ENCODE results near the gene PLCL1.

Gene PLCL1

GRCh38 chr2:197810016-197810415 lies 5.6 kb downstream of the PLCL1 start:
- no peak for TF ChIP-seq ZNF565 (CRISPR knock-in tag; conservative IDR thresholded peaks at IDR 0.05; ENCODE audit: low read depth)
- no peak for ATAC-seq

GRCh38 chr2:197810491-197810890 lies 6.1 kb downstream of the PLCL1 start:
- ATAC-seq = no peak
- TF ChIP-seq ZNF70 (CRISPR knock-in tag; IDR thresholded peaks at IDR 0.05) (no peak), BACH2 (CRISPR knock-in tag; IDR thresholded peaks at IDR 0.05; ENCODE audit: borderline replicate concordance) (no peak), CSRNP3 (CRISPR knock-in tag; IDR thresholded peaks at IDR 0.05) (no peak), TOX (CRISPR knock-in tag; IDR thresholded peaks at IDR 0.05; ENCODE audit: borderline replicate concordance) (no peak), OSR1 (CRISPR knock-in tag; IDR thresholded peaks at IDR 0.05) (no peak), ZC3H10 (CRISPR knock-in tag; IDR thresholded peaks at IDR 0.05) (no peak), ARNTL (CRISPR knock-in tag; IDR thresholded peaks at IDR 0.05; ENCODE audit: borderline replicate concordance, low read depth) (no peak), CSDC2 (CRISPR knock-in tag; IDR thresholded peaks at IDR 0.05) (no peak), ZFP30 (CRISPR knock-in tag; IDR thresholded peaks at IDR 0.05) (no peak), SNAI2 (CRISPR knock-in tag; IDR thresholded peaks at IDR 0.05) (no peak), PPARA (CRISPR knock-in tag; IDR thresholded peaks at IDR 0.05; ENCODE audit: borderline replicate concordance) (no peak), ZNF8 (CRISPR knock-in tag; IDR thresholded peaks at IDR 0.05) (no peak), GLIS3 (CRISPR knock-in tag; IDR thresholded peaks at IDR 0.05) (no peak), ESRRG (CRISPR knock-in tag; IDR thresholded peaks at IDR 0.05) (no peak)
- TF ChIP-seq, protein P1, sequence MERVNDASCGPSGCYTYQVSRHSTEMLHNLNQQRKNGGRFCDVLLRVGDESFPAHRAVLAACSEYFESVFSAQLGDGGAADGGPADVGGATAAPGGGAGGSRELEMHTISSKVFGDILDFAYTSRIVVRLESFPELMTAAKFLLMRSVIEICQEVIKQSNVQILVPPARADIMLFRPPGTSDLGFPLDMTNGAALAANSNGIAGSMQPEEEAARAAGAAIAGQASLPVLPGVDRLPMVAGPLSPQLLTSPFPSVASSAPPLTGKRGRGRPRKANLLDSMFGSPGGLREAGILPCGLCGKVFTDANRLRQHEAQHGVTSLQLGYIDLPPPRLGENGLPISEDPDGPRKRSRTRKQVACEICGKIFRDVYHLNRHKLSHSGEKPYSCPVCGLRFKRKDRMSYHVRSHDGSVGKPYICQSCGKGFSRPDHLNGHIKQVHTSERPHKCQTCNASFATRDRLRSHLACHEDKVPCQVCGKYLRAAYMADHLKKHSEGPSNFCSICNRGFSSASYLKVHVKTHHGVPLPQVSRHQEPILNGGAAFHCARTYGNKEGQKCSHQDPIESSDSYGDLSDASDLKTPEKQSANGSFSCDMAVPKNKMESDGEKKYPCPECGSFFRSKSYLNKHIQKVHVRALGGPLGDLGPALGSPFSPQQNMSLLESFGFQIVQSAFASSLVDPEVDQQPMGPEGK (CRISPR knock-in tag; IDR thresholded peaks at IDR 0.05; ENCODE audit: borderline replicate concordance) = no peak
- TF ChIP-seq, protein P2, sequence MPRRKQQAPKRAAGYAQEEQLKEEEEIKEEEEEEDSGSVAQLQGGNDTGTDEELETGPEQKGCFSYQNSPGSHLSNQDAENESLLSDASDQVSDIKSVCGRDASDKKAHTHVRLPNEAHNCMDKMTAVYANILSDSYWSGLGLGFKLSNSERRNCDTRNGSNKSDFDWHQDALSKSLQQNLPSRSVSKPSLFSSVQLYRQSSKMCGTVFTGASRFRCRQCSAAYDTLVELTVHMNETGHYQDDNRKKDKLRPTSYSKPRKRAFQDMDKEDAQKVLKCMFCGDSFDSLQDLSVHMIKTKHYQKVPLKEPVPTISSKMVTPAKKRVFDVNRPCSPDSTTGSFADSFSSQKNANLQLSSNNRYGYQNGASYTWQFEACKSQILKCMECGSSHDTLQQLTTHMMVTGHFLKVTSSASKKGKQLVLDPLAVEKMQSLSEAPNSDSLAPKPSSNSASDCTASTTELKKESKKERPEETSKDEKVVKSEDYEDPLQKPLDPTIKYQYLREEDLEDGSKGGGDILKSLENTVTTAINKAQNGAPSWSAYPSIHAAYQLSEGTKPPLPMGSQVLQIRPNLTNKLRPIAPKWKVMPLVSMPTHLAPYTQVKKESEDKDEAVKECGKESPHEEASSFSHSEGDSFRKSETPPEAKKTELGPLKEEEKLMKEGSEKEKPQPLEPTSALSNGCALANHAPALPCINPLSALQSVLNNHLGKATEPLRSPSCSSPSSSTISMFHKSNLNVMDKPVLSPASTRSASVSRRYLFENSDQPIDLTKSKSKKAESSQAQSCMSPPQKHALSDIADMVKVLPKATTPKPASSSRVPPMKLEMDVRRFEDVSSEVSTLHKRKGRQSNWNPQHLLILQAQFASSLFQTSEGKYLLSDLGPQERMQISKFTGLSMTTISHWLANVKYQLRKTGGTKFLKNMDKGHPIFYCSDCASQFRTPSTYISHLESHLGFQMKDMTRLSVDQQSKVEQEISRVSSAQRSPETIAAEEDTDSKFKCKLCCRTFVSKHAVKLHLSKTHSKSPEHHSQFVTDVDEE (CRISPR knock-in tag; IDR thresholded peaks at IDR 0.05) = no peak
- TF ChIP-seq, protein P3, sequence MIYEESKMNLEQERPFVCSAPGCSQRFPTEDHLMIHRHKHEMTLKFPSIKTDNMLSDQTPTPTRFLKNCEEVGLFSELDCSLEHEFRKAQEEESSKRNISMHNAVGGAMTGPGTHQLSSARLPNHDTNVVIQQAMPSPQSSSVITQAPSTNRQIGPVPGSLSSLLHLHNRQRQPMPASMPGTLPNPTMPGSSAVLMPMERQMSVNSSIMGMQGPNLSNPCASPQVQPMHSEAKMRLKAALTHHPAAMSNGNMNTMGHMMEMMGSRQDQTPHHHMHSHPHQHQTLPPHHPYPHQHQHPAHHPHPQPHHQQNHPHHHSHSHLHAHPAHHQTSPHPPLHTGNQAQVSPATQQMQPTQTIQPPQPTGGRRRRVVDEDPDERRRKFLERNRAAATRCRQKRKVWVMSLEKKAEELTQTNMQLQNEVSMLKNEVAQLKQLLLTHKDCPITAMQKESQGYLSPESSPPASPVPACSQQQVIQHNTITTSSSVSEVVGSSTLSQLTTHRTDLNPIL (CRISPR knock-in tag; IDR thresholded peaks at IDR 0.05; ENCODE audit: low read depth) = no peak

DNA sequence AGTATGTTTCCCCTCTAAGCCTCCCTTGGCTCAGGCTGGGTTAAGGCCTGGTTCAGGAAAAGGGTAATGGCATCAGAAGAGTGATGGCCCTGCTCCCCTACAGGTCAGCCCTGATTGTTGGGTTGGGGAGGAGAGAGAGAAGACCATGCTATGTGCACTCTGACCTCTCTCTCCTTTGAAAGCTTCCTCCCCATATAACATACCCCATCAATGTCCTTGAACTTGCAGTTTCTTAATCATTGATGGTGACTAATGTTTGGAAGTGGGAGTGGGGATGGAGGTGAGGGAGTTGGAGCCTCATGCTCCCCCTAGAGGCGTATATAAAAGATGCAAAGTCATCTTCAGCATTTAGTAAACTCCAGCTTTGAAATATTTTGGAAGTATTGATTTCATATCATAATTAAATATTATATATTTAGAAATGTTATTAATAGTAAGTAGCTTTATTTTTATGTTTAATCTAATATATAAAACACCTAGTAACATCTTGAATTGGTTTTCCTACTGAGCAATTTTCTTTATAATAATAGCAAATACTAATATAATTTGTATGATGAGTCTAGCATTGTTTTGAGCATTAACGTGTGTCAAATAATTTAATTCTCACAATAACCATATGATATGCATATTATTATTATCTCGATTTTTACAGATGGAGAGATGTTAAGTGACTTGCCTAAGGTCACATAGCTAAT lies 8.8 kb downstream of the PLCL1 start:
- TF ChIP-seq BACH2 (CRISPR knock-in tag; IDR thresholded peaks at IDR 0.05; ENCODE audit: borderline replicate concordance) (no peak), ZNF565 (CRISPR knock-in tag; conservative IDR thresholded peaks at IDR 0.05; ENCODE audit: low read depth) (no peak), SNAI2 (CRISPR knock-in tag; IDR thresholded peaks at IDR 0.05) (no peak), OSR1 (CRISPR knock-in tag; IDR thresholded peaks at IDR 0.05) (no peak), ZFP30 (CRISPR knock-in tag; IDR thresholded peaks at IDR 0.05) (no peak), RARB (CRISPR knock-in tag; IDR thresholded peaks at IDR 0.05) (no peak), ZNF8 (CRISPR knock-in tag; IDR thresholded peaks at IDR 0.05) (no peak), ARNTL (CRISPR knock-in tag; IDR thresholded peaks at IDR 0.05; ENCODE audit: borderline replicate concordance, low read depth) (no peak), ZC3H10 (CRISPR knock-in tag; IDR thresholded peaks at IDR 0.05) (no peak), PPARA (CRISPR knock-in tag; IDR thresholded peaks at IDR 0.05; ENCODE audit: borderline replicate concordance) (no peak), ESRRG (CRISPR knock-in tag; IDR thresholded peaks at IDR 0.05) (no peak)
- TF ChIP-seq, protein P1 (CRISPR knock-in tag; IDR thresholded peaks at IDR 0.05; ENCODE audit: borderline replicate concordance) = no peak
- TF ChIP-seq, protein P4, sequence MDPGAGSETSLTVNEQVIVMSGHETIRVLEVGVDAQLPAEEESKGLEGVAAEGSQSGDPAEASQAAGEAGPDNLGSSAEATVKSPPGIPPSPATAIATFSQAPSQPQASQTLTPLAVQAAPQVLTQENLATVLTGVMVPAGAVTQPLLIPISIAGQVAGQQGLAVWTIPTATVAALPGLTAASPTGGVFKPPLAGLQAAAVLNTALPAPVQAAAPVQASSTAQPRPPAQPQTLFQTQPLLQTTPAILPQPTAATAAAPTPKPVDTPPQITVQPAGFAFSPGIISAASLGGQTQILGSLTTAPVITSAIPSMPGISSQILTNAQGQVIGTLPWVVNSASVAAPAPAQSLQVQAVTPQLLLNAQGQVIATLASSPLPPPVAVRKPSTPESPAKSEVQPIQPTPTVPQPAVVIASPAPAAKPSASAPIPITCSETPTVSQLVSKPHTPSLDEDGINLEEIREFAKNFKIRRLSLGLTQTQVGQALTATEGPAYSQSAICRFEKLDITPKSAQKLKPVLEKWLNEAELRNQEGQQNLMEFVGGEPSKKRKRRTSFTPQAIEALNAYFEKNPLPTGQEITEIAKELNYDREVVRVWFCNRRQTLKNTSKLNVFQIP (CRISPR knock-in tag; IDR thresholded peaks at IDR 0.05; ENCODE audit: borderline replicate concordance, low read depth) = no peak
- TF ChIP-seq, protein P3 (CRISPR knock-in tag; IDR thresholded peaks at IDR 0.05; ENCODE audit: low read depth) = no peak
- peak; percentile 54 for ATAC-seq

Data from SK-N-SH treated with all-trans-retinoic acid at 6 μM for 48 hours (cell line).